C4-2B (cell line): ENCODE results near the gene CHST8.

Experiments used
- ZFX ChIP-seq: fragments of 450-650 bp; IDR thresholded peaks from 2 replicates; pipeline ENCODE4 v1.6.1; 2017
- TF ChIP-seq, protein P1 (sequence below): fragments of 450-650 bp; conservative IDR thresholded peaks from 2 replicates; pipeline ENCODE4 v1.5.1; 2017; ENCODE audit warnings: mild to moderate bottlenecking

DNA sequence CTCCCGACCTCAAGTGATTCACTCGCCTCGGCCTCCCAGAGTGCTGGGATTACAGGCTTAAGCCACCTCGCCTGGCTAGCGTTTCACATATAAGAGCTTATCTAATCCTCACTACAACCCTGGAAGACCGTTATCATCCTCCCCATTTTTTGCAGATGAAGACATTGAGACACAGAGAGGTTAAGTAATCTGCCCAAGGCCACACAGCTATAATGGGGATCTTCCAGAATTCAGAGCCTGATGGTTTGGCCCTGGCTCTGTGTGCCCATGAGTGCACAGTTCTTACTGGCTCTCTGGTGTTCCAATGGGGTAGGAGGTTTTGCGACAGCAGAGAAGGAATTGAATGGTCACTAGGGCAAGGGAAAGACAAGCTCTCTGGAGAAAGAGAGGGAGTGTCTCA lies 158.1 kb downstream of the CHST8 start:
- TF ChIP-seq, protein P1, sequence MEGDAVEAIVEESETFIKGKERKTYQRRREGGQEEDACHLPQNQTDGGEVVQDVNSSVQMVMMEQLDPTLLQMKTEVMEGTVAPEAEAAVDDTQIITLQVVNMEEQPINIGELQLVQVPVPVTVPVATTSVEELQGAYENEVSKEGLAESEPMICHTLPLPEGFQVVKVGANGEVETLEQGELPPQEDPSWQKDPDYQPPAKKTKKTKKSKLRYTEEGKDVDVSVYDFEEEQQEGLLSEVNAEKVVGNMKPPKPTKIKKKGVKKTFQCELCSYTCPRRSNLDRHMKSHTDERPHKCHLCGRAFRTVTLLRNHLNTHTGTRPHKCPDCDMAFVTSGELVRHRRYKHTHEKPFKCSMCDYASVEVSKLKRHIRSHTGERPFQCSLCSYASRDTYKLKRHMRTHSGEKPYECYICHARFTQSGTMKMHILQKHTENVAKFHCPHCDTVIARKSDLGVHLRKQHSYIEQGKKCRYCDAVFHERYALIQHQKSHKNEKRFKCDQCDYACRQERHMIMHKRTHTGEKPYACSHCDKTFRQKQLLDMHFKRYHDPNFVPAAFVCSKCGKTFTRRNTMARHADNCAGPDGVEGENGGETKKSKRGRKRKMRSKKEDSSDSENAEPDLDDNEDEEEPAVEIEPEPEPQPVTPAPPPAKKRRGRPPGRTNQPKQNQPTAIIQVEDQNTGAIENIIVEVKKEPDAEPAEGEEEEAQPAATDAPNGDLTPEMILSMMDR, result no peak
- TF ChIP-seq ZFX, result no peak
